Neural cell (in vitro differentiated cells): ENCODE measurements around the gene GSTP1. TPM values are rescaled to one million over a fixed set of nuclear protein-coding genes. Genes with fewer than 3 reads are reported as not detected.
"Not testable (repeated sequence)": the region's sequence is repeated elsewhere in the genome, so short reads cannot be mapped to it uniquely, and the experiment has no call there.

Experiments used
- H2AFZ ChIP-seq: fragments of 200-600, 300-800 bp; sonication (generic), shearing (Covaris generic); 2 replicates; pipeline ENCODE4 v1.6.0; 2014; ENCODE audit warnings: low read depth, mild to moderate bottlenecking, antibody characterized with exemption, low read length, moderate library complexity
- H3F3A ChIP-seq: fragments of 200-600 bp; shearing (Covaris generic); 2 replicates; pipeline ENCODE4 v1.6.1; 2016; ENCODE audit warnings: mild to moderate bottlenecking, moderate library complexity, mixed read lengths, antibody characterized with exemption, low read length; ENCODE audit not compliant: insufficient read depth, poor library complexity, severe bottlenecking
- H3K27ac ChIP-seq: fragments of 200-600, 300-800 bp; sonication (generic), shearing (Covaris generic); 2 replicates; pipeline ENCODE4 v1.5.1; 2014; ENCODE audit warnings: mild to moderate bottlenecking, low read length, moderate library complexity
- H3K27me3 ChIP-seq: fragments of 300-800, 200-600 bp; sonication (generic), shearing (Covaris generic); 2 replicates; pipeline ENCODE4 v1.6.0; 2014; ENCODE audit warnings: mild to moderate bottlenecking, low read depth, low read length, moderate library complexity; ENCODE audit not compliant: insufficient read depth
- H3K36me3 ChIP-seq: fragments of 300-800, 200-600 bp; sonication (generic), shearing (Covaris generic); 2 replicates; pipeline ENCODE4 v1.5.1; 2014; ENCODE audit warnings: mild to moderate bottlenecking, antibody characterized with exemption, low read length, moderate library complexity; ENCODE audit not compliant: insufficient read depth
- H3K4me2 ChIP-seq: fragments of 300-800, 200-600 bp; sonication (generic), shearing (Covaris generic); 2 replicates; pipeline ENCODE4 v1.6.0; 2014; ENCODE audit warnings: mild to moderate bottlenecking, low read length
- H3K4me3 ChIP-seq: fragments of 300-800, 200-600 bp; sonication (generic), shearing (Covaris generic); 2 replicates; pipeline ENCODE4 v1.5.1; 2014; ENCODE audit warnings: mild to moderate bottlenecking, low read length, moderate library complexity
- H3K79me2 ChIP-seq: fragments of 200-600 bp; shearing (Covaris generic); replicated peaks from 2 replicates; pipeline ENCODE4 v1.6.0; 2014; ENCODE audit warnings: mild to moderate bottlenecking, low read length, moderate library complexity; ENCODE audit not compliant: insufficient read depth
- H3K9ac ChIP-seq: fragments of 300-800, 200-600 bp; sonication (generic), shearing (Covaris generic); 2 replicates; pipeline ENCODE4 v1.6.1; 2016; ENCODE audit warnings: mild to moderate bottlenecking, low read length, mixed read lengths
- H3K9me2 ChIP-seq: fragments of 200-600 bp; shearing (Covaris generic); 2 replicates; pipeline ENCODE4 v1.6.1; 2016; ENCODE audit warnings: mild to moderate bottlenecking, low read length, mixed read lengths; ENCODE audit not compliant: insufficient read depth
- H3K9me3 ChIP-seq: fragments of 200-600, 300-800 bp; sonication (generic), shearing (Covaris generic); 2 replicates; pipeline ENCODE4 v1.6.1; 2016; ENCODE audit warnings: mild to moderate bottlenecking, mixed run types, low read length, moderate library complexity, mixed read lengths
- H4K20me1 ChIP-seq: fragments of 200-600 bp; shearing (Covaris generic); 2 replicates; pipeline ENCODE4 v1.6.1; 2016; ENCODE audit warnings: mild to moderate bottlenecking, mixed run types; ENCODE audit not compliant: insufficient read depth
- CTCF ChIP-seq: fragments of 450-650 bp; IDR thresholded peaks from 2 replicates; pipeline ENCODE4 v1.5.1; 2014; ENCODE audit warnings: antibody characterized with exemption, mild to moderate bottlenecking, moderate library complexity; ENCODE audit not compliant: poor library complexity, severe bottlenecking
- EP300 ChIP-seq: fragments of 450-650 bp; conservative IDR thresholded peaks from 2 replicates; pipeline ENCODE4 v1.6.1; 2014; ENCODE audit warnings: antibody characterized with exemption, mild to moderate bottlenecking, moderate library complexity; ENCODE audit not compliant: poor library complexity, severe bottlenecking
- EZH2 ChIP-seq: fragments of 200-600, 300-800 bp; shearing (Covaris generic), sonication (generic); IDR thresholded peaks from 2 replicates; pipeline ENCODE4 v1.6.1; 2014; ENCODE audit warnings: antibody characterized with exemption, low read length, borderline replicate concordance, mild to moderate bottlenecking; ENCODE audit not compliant: insufficient read depth, poor library complexity, severe bottlenecking
- MXI1 ChIP-seq: fragments of 450-650 bp; conservative IDR thresholded peaks from 2 replicates; pipeline ENCODE4 v1.6.1; 2014; ENCODE audit warnings: antibody characterized with exemption, mild to moderate bottlenecking; ENCODE audit not compliant: poor library complexity, severe bottlenecking
- POLR2AphosphoS5 ChIP-seq: IDR thresholded peaks from 2 replicates; pipeline ENCODE4 v1.6.1; 2012
- RAD21 ChIP-seq: fragments of 450-650 bp; conservative IDR thresholded peaks from 2 replicates; pipeline ENCODE4 v1.6.1; 2014; ENCODE audit warnings: antibody characterized with exemption, mild to moderate bottlenecking, moderate library complexity
- REST ChIP-seq: IDR thresholded peaks from 2 replicates; pipeline ENCODE4 v1.6.1; 2012; ENCODE audit warnings: borderline replicate concordance
- SMC3 ChIP-seq: fragments of 450-650 bp; conservative IDR thresholded peaks from 2 replicates; pipeline ENCODE4 v1.6.1; 2014; ENCODE audit warnings: antibody characterized with exemption, mild to moderate bottlenecking, moderate library complexity; ENCODE audit not compliant: poor library complexity
- TAF1 ChIP-seq: IDR thresholded peaks from 2 replicates; pipeline ENCODE4 v1.6.1; 2012; ENCODE audit warnings: low read depth
- polyA plus RNA-seq: library from polyadenylated mRNA; depleted of rRNA; stranded (reverse); fragments of >200 nt; gene quantifications from 2 replicates; pipeline ENCODE4 v1.2.3, GENCODE V29; 2014

GSTP1 gene
- polyA plus RNA-seq, 1 donor from 2014 or later = 94.6 TPM

GRCh38 chr11:67548555-67549110 is 35.0 kb upstream of the GSTP1 start:
- H3K79me2 ChIP-seq = no peaks in the 10 kb centered on the region
- no peak overlapping the region for H3K9ac ChIP-seq
- H3K4me3 ChIP-seq = no peak overlapping the region
- H3K27me3 ChIP-seq = no peaks in the 10 kb centered on the region
- no peaks in the 10 kb centered on the region for H3F3A ChIP-seq
- H2AFZ ChIP-seq = no peak overlapping the region
- H3K4me2 ChIP-seq = no peak overlapping the region
- H4K20me1 ChIP-seq = no peaks in the 10 kb centered on the region
- H3K9me2 ChIP-seq = no peaks in the 10 kb centered on the region
- no peaks in the 10 kb centered on the region for H3K36me3 ChIP-seq
- TF ChIP-seq CTCF = no peak
- TF ChIP-seq EP300 = no peak
- TF ChIP-seq SMC3 = no peak
- no peak for TF ChIP-seq POLR2AphosphoS5
- TF ChIP-seq REST = no peak
- no peak for TF ChIP-seq RAD21
- TF ChIP-seq TAF1 = no peak
- no peak for TF ChIP-seq EZH2
- no peak for TF ChIP-seq MXI1
- no peak overlapping the region for H3K27ac ChIP-seq
- H3K9me3 ChIP-seq = no peaks in the 10 kb centered on the region

GRCh38 chr11:67551127-67551526 is 32.5 kb upstream of the GSTP1 start:
- Histone ChIP-seq H3K9me3 (no peaks in the 10 kb centered on the region), H3K4me3 (no peak overlapping the region), H3K27me3 (no peaks in the 10 kb centered on the region), H2AFZ (no peak overlapping the region), H3K9me2 (no peaks in the 10 kb centered on the region), H3K36me3 (no peaks in the 10 kb centered on the region), H4K20me1 (no peaks in the 10 kb centered on the region), H3K4me2 (no peak overlapping the region), H3F3A (no peaks in the 10 kb centered on the region), H3K9ac (no peak overlapping the region), H3K27ac (no peak overlapping the region), H3K79me2 (no peaks in the 10 kb centered on the region)
- TF ChIP-seq CTCF (no peak), EP300 (no peak), REST (no peak), MXI1 (no peak), EZH2 (no peak), TAF1 (no peak), RAD21 (no peak), SMC3 (no peak), POLR2AphosphoS5 (no peak)

GRCh38 chr11:67551697-67552096 is 31.9 kb upstream of the GSTP1 start:
- not testable (repeated sequence) for H4K20me1 ChIP-seq, H2AFZ ChIP-seq, H3K79me2 ChIP-seq, H3F3A ChIP-seq, H3K4me2 ChIP-seq, H3K4me3 ChIP-seq, H3K27me3 ChIP-seq, H3K27ac ChIP-seq, H3K9me2 ChIP-seq, H3K9me3 ChIP-seq, H3K9ac ChIP-seq, H3K36me3 ChIP-seq
